ENCODE data around the gene PLCG2. TPM values are rescaled to one million over a fixed set of nuclear protein-coding genes. Genes with fewer than 3 reads are reported as not detected.

Gene PLCG2
- total RNA-seq, 1 experiment from 2014 or later, result 574 TPM

DNA sequence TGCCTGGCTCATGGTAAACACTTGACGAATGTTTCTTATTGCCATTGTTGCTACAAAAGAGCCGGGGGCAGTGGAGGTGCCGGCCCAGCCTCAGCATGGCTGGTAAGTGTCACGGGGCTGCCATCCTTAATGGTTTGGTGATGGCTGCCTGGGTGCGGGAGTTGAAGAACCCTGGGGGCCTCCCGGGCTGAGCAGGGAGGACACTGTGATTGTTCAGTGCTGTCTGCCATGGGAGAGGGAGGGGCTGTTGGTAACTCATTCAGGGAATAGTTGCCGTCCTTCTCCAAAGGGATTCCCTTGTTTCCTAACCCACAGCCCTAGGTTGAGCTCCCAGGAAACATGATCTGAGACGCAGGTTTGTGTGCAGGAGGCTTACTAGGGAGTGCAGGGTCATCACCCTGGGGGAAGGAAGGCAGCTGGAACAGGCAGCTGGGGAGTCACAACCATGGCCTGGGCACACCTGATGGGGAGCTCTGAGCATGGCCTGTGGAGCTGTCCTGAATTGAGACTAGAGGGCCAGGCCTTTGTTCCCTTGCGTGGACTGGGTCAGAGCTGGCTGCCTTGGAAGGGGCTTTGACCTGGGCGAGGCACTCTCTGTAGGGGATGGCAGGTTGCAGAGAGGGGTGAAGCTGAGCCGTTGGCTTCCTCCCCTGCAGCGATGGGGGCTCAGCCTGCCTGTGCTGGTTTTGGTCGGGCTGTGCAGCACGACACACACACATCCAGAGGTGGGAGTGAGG is 85.7 kb downstream of the PLCG2 start:
- Histone ChIP-seq H3K9me2 (replicated peaks; ENCODE audit: insufficient read depth, low read length) (no peaks in the 10 kb centered on the region), H3K27me3 (ENCODE audit: low read length) (no peaks in the 10 kb centered on the region), H3K9ac (ENCODE audit: low read length) (peak overlapping the region; percentile 82), H3K36me3 (ENCODE audit: insufficient read depth, low read length) (peaks cover 55% of the 10 kb centered on the region), H3K9me3 (ENCODE audit: low read length) (no peaks in the 10 kb centered on the region), H4K20me1 (ENCODE audit: insufficient read depth, low read depth, low read length) (no peaks in the 10 kb centered on the region), H3K79me2 (ENCODE audit: low read length) (peaks cover 46% of the 10 kb centered on the region), H2AFZ (ENCODE audit: low read length) (no peak overlapping the region), H3K4me2 (ENCODE audit: low read depth, low read length, poor library complexity, severe bottlenecking) (peak overlapping the region; percentile 87), H3K27ac (ENCODE audit: low read length) (peak overlapping the region; percentile 99), H3K4me1 (ENCODE audit: low read length) (peaks cover 97% of the 10 kb centered on the region), H3K4me3 (ENCODE audit: low read length) (peak overlapping the region; percentile 46)
- DNase-seq, result no peak

DNA sequence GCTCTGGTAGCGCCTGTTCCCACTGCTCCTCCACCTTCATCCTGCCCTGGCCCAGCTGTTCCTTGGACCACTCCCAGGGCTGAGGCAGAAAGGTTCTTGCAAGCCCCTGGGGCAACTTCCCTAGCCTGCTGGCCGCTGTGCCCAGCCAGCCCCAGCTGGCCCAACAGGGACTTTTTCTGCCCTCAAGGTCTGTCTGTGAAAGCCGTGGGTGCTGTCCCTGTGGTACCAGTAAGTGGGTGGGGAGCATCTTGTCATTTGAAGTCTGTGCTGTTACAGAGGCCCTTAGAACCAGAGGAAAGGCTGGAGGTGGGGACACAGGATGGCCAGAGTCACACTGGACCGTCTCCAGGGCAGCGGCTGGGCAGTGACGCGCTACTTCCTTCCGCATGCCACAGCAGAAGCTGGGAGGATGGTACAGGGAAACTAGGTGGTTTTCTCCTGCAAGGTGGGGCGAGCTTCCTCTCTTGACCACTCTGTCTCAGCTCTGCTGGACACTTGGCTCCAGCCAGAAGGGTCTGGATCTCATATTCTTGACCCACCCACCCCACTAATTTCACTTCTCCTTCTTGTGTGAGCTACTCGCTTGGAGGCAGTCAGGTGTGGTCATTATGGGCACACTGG is 87.8 kb downstream of the PLCG2 start:
- no peak overlapping the region for H3K4me3 ChIP-seq (ENCODE audit: low read length)
- no peaks in the 10 kb centered on the region for H3K27me3 ChIP-seq (ENCODE audit: low read length)
- no peaks in the 10 kb centered on the region for H3K9me2 ChIP-seq (replicated peaks; ENCODE audit: insufficient read depth, low read length)
- peak overlapping the region; percentile 29; the same call in 1 of the 2 replicates for H3K9ac ChIP-seq (ENCODE audit: low read length)
- DNase-seq, result no peak
- no peaks in the 10 kb centered on the region for H3K9me3 ChIP-seq (ENCODE audit: low read length)
- H3K4me1 ChIP-seq (ENCODE audit: low read length), result peaks cover 98% of the 10 kb centered on the region
- H3K36me3 ChIP-seq (ENCODE audit: insufficient read depth, low read length), result peaks cover 52% of the 10 kb centered on the region
- no peaks in the 10 kb centered on the region for H4K20me1 ChIP-seq (ENCODE audit: insufficient read depth, low read depth, low read length)
- no peak overlapping the region for H3K4me2 ChIP-seq (ENCODE audit: low read depth, low read length, poor library complexity, severe bottlenecking)
- H2AFZ ChIP-seq (ENCODE audit: low read length), result no peak overlapping the region
- peaks cover 62% of the 10 kb centered on the region for H3K79me2 ChIP-seq (ENCODE audit: low read length)
- H3K27ac ChIP-seq (ENCODE audit: low read length), result peak overlapping the region; percentile 99

DNA sequence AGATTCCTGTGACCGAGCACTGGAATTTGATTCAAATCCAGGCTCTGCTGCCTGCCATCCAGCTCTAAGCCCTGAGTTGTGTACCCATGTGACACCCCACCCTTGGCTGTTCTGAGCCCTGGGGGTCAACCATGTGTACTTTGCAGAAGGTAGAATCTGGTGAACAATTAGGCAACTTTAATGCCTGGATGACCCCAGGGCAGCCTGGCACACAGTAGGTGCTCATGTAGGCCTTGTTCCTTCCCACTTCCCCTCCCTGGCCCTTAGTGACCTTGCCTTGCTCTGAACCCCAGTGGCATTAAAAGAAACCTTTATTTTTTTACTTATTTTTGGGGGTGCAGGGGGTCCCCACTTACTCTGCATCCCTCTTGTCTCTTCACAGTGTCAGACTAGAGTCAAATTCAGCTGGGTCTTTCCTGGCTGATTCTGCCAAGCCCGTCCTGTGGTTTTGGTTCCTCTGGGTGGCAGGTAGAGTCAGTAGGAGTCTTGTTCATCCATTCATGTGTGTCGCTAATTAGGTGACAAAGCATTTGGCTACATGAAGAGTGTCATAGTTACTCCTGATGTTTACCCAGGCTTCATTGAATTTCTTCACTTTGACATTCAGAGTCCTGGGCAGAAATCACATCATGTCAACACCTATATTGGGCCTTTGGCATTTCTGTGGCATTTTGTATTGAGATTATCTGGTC is 89.1 kb downstream of the PLCG2 start:
- H3K27ac ChIP-seq (ENCODE audit: low read length), result peak overlapping the region; percentile 99
- H2AFZ ChIP-seq (ENCODE audit: low read length), result no peak overlapping the region
- H3K4me1 ChIP-seq (ENCODE audit: low read length), result peaks cover 98% of the 10 kb centered on the region
- H3K9ac ChIP-seq (ENCODE audit: low read length), result 0 out of 2 replicates have a peak overlapping the region, but pooled peaks have one; percentile 9
- H4K20me1 ChIP-seq (ENCODE audit: insufficient read depth, low read depth, low read length), result no peaks in the 10 kb centered on the region
- H3K4me2 ChIP-seq (ENCODE audit: low read depth, low read length, poor library complexity, severe bottlenecking), result no peak overlapping the region
- H3K36me3 ChIP-seq (ENCODE audit: insufficient read depth, low read length), result peaks cover 61% of the 10 kb centered on the region
- H3K4me3 ChIP-seq (ENCODE audit: low read length), result no peak overlapping the region
- no peaks in the 10 kb centered on the region for H3K9me3 ChIP-seq (ENCODE audit: low read length)
- peaks cover 74% of the 10 kb centered on the region for H3K79me2 ChIP-seq (ENCODE audit: low read length)
- no peak for DNase-seq
- no peaks in the 10 kb centered on the region for H3K9me2 ChIP-seq (replicated peaks; ENCODE audit: insufficient read depth, low read length)
- H3K27me3 ChIP-seq (ENCODE audit: low read length), result no peaks in the 10 kb centered on the region

DNA sequence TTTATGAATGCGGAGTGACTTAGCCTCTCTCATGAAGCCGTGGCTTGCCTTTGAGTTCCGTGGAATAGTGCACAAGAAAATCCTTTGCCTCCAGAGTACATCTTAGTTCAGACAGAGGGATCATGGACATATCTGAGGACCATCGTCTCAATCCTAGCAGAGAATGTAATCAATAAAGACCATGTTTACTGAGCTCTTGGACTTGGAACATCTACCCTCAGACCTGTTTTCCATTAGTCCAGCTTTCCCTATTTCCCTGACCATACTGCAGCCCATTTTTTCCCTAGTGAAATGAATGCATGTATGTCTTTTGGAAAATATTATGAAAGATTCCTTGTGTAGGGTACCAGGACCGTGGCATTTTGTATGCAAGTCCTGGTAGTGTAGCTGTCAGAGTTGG is 90.2 kb downstream of the PLCG2 start:
- Histone ChIP-seq H3K4me3 (ENCODE audit: low read length) (no peak overlapping the region), H3K9me3 (ENCODE audit: low read length) (no peaks in the 10 kb centered on the region), H3K4me2 (ENCODE audit: low read depth, low read length, poor library complexity, severe bottlenecking) (no peak overlapping the region), H3K27ac (ENCODE audit: low read length) (peak overlapping the region; percentile 99), H3K4me1 (ENCODE audit: low read length) (peaks cover 98% of the 10 kb centered on the region), H3K9ac (ENCODE audit: low read length) (no peak overlapping the region), H3K79me2 (ENCODE audit: low read length) (peaks cover 80% of the 10 kb centered on the region), H3K27me3 (ENCODE audit: low read length) (no peaks in the 10 kb centered on the region), H4K20me1 (ENCODE audit: insufficient read depth, low read depth, low read length) (no peaks in the 10 kb centered on the region), H2AFZ (ENCODE audit: low read length) (no peak overlapping the region), H3K9me2 (replicated peaks; ENCODE audit: insufficient read depth, low read length) (no peaks in the 10 kb centered on the region), H3K36me3 (ENCODE audit: insufficient read depth, low read length) (peaks cover 63% of the 10 kb centered on the region)
- no peak for DNase-seq

DNA sequence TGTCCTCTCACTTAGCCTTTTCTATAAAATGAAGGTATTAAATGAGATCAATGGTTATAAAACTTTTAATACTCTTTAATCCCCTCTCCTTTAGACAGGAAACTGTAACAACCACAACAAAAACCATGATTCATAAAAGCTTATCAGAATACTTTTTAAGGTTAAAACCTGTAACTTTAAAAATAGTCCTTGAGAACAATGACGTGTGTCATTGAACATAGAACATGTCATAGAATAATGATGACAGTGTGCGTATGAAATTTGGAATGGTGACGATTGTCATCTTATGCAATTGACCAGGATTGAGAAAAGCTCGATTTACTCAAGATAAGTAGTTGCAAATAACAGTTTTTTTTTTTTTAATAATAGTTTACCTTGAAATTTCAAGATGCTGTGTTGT is 94.1 kb downstream of the PLCG2 start:
- Histone ChIP-seq H3K27ac (ENCODE audit: low read length) (peak overlapping the region; percentile 99), H3K4me1 (ENCODE audit: low read length) (peaks cover 72% of the 10 kb centered on the region), H4K20me1 (ENCODE audit: insufficient read depth, low read depth, low read length) (peaks cover 17% of the 10 kb centered on the region; the same call in 1 of the 2 replicates), H3K4me3 (ENCODE audit: low read length) (no peak overlapping the region), H3K27me3 (ENCODE audit: low read length) (no peaks in the 10 kb centered on the region), H3K79me2 (ENCODE audit: low read length) (peaks cover 80% of the 10 kb centered on the region), H3K9ac (ENCODE audit: low read length) (peak overlapping the region; percentile 18; the same call in 1 of the 2 replicates), H2AFZ (ENCODE audit: low read length) (no peak overlapping the region), H3K9me3 (ENCODE audit: low read length) (no peaks in the 10 kb centered on the region), H3K36me3 (ENCODE audit: insufficient read depth, low read length) (peaks cover 73% of the 10 kb centered on the region), H3K4me2 (ENCODE audit: low read depth, low read length, poor library complexity, severe bottlenecking) (peak overlapping the region; percentile 34), H3K9me2 (replicated peaks; ENCODE audit: insufficient read depth, low read length) (no peaks in the 10 kb centered on the region)
- no peak for DNase-seq

DNA sequence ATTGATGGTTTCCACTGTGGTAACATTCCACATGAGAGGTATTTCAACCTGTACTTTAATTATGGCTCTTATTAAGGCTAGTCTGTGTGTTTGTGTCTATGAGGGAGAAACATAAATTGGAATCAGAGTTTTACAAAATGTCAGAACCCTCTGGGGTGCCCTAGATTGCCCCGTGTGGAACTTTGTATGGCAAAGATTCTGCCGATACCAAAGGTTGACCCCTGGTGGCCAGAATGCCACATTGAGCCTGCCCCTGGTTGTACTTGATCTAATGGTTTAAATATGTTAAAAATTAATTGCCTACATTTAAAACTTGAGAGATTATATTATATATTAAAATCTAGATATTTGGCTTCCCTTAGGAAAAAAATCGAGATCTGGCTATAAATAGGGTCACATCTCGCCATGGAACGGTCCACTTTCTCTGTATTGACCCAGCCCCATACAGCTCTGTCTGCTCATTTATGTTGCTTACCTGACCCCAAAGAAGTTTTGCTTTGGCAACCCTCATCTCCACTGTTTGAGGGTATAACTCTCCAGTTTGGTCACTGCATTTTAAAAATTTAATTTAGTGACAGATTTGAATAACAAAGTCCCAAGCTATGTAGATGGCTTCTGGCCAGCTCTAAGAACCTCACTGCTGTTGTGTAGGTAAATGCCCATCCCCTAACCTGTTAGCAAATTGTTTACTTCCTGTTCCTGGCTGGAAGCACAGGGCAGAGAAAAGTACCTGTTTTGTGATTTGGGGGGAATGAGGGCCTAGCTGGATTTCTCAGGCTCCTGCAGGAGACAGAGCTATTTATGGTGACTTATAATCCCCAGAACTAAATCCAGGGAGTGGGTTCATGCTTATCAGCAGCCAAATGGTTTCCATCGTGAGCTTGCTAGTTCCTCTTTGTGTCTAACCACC is 95.0 kb downstream of the PLCG2 start:
- H3K4me3 ChIP-seq (ENCODE audit: low read length), result no peak overlapping the region
- H2AFZ ChIP-seq (ENCODE audit: low read length), result no peak overlapping the region
- no peaks in the 10 kb centered on the region for H3K9me3 ChIP-seq (ENCODE audit: low read length)
- peak; percentile 90 for DNase-seq
- H3K9ac ChIP-seq (ENCODE audit: low read length), result peak overlapping the region; percentile 32
- peaks cover 63% of the 10 kb centered on the region for H3K4me1 ChIP-seq (ENCODE audit: low read length)
- H3K4me2 ChIP-seq (ENCODE audit: low read depth, low read length, poor library complexity, severe bottlenecking), result peak overlapping the region; percentile 21
- peaks cover 26% of the 10 kb centered on the region; the same call in 1 of the 2 replicates for H4K20me1 ChIP-seq (ENCODE audit: insufficient read depth, low read depth, low read length)
- no peaks in the 10 kb centered on the region for H3K27me3 ChIP-seq (ENCODE audit: low read length)
- no peaks in the 10 kb centered on the region for H3K9me2 ChIP-seq (replicated peaks; ENCODE audit: insufficient read depth, low read length)
- peaks cover 73% of the 10 kb centered on the region for H3K36me3 ChIP-seq (ENCODE audit: insufficient read depth, low read length)
- H3K79me2 ChIP-seq (ENCODE audit: low read length), result peaks cover 80% of the 10 kb centered on the region
- H3K27ac ChIP-seq (ENCODE audit: low read length), result peak overlapping the region; percentile 99

DNA sequence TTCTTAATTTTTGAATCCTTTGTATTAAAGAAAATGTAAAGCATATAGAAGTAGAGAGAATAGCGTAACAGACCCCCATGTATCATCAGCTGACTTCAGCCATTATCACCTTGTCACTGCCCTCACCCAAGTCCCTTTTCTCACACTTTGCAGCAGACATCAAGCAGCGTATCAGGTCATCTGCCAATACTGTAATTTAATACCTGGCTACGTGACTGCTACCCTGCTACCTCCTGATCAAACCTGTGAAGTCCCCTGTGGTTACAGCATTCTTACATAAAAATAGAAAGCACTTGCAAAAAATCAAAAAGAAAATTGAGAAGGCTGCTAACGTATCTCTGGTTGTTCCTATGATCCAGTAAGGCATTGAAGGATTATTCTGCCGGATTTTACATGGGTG is 96.4 kb downstream of the PLCG2 start:
- H3K4me1 ChIP-seq (ENCODE audit: low read length), result peaks cover 53% of the 10 kb centered on the region
- H3K4me3 ChIP-seq (ENCODE audit: low read length), result no peak overlapping the region
- no peak overlapping the region for H3K4me2 ChIP-seq (ENCODE audit: low read depth, low read length, poor library complexity, severe bottlenecking)
- H3K27me3 ChIP-seq (ENCODE audit: low read length), result no peaks in the 10 kb centered on the region
- no peak for DNase-seq
- H3K9me2 ChIP-seq (replicated peaks; ENCODE audit: insufficient read depth, low read length), result no peaks in the 10 kb centered on the region
- H2AFZ ChIP-seq (ENCODE audit: low read length), result no peak overlapping the region
- no peak overlapping the region for H3K9ac ChIP-seq (ENCODE audit: low read length)
- H3K36me3 ChIP-seq (ENCODE audit: insufficient read depth, low read length), result peaks cover 72% of the 10 kb centered on the region
- H4K20me1 ChIP-seq (ENCODE audit: insufficient read depth, low read depth, low read length), result peaks cover 30% of the 10 kb centered on the region; the same call in 1 of the 2 replicates
- H3K9me3 ChIP-seq (ENCODE audit: low read length), result no peaks in the 10 kb centered on the region
- H3K27ac ChIP-seq (ENCODE audit: low read length), result peak overlapping the region; percentile 99
- peaks cover 79% of the 10 kb centered on the region for H3K79me2 ChIP-seq (ENCODE audit: low read length)
